GM19239 (cell line): ENCODE results near the gene DUSP19.
"Not testable (repeated sequence)": the region's sequence is repeated elsewhere in the genome, so short reads cannot be mapped to it uniquely, and the experiment has no call there.

Experiments used
- DNase-seq: peaks from one replicate; pipeline ENCODE4 v3.0.0; 2011; ENCODE audit warnings: low spot score; ENCODE audit not compliant: insufficient read length
- FAIRE-seq: peaks from 2 replicates; lab custom pipeline; 2011; peaks lifted over from hg19 to GRCh38; lab: Jason Lieb, UNC

Gene DUSP19

GRCh38 chr2:183078464-183079138 is at the start of gene DUSP19:
TSS of gene DUSP19 (plus strand) at chr2:183078747. CDS start at chr2:183078934, 187 bp downstream.
- DNase-seq: peak; percentile 51
- FAIRE-seq: peak; percentile 97

- no peak for DNase-seq
- no peak for FAIRE-seq
These were observed 49.3 kb upstream of the DUSP19 start for GRCh38 chr2:183029219-183029618.

- DNase-seq (no peak), FAIRE-seq (no peak)
These were observed 46.4 kb upstream of the DUSP19 start for GRCh38 chr2:183031911-183032794.

- no peak for FAIRE-seq
- DNase-seq: no peak
These were observed 44.6 kb upstream of the DUSP19 start for GRCh38 chr2:183033951-183034350.

GRCh38 chr2:183034806-183035205 is 43.7 kb upstream of the DUSP19 start:
- FAIRE-seq (no peak), DNase-seq (no peak)

GRCh38 chr2:183035298-183035953 is 43.1 kb upstream of the DUSP19 start:
- FAIRE-seq: no peak
- DNase-seq: no peak

GRCh38 chr2:183035954-183036669 is 42.4 kb upstream of the DUSP19 start:
- no peak for DNase-seq

GRCh38 chr2:183037074-183037552 is 41.4 kb upstream of the DUSP19 start:
- peak; percentile 75 for FAIRE-seq
- no peak for DNase-seq

More at GRCh38 chr2:183035954-183036669, 42.4 kb upstream of the DUSP19 start:
- peak; percentile 85 for FAIRE-seq

- FAIRE-seq (no peak), DNase-seq (no peak)
These were observed 40.8 kb upstream of the DUSP19 start for GRCh38 chr2:183037553-183038340.

- DNase-seq: peak; percentile 80
- peak; percentile 76 for FAIRE-seq
These were observed 39.9 kb upstream of the DUSP19 start, which contains the start of gene NCKAP1 for GRCh38 chr2:183038341-183039300. TSS of gene NCKAP1 (minus strand) at chr2:183038457. CDS start at chr2:183038099, 358 bp downstream.

GRCh38 chr2:183040604-183041003 is 37.9 kb upstream of the DUSP19 start:
- no peak for DNase-seq
- FAIRE-seq: no peak

GRCh38 chr2:183043580-183043979 is 35.0 kb upstream of the DUSP19 start:
- FAIRE-seq, DNase-seq: not testable (repeated sequence)

- not testable (repeated sequence) for DNase-seq, FAIRE-seq
These were observed 30.9 kb upstream of the DUSP19 start for GRCh38 chr2:183047486-183048125.

- FAIRE-seq: no peak
- DNase-seq: no peak
These were observed 29.1 kb upstream of the DUSP19 start for GRCh38 chr2:183049420-183049819.

GRCh38 chr2:183057333-183057985 is 21.1 kb upstream of the DUSP19 start:
- no peak for FAIRE-seq

GRCh38 chr2:183059561-183059960 is 19.0 kb upstream of the DUSP19 start:
- no peak for DNase-seq

More at GRCh38 chr2:183057333-183057985, 21.1 kb upstream of the DUSP19 start:
- no peak for DNase-seq

More at GRCh38 chr2:183059561-183059960, 19.0 kb upstream of the DUSP19 start:
- no peak for FAIRE-seq
